Measurements from ENCODE around the gene ERBB2.

GRCh38 chr17:39665642-39666224 is 34.1 kb upstream of the ERBB2 start:
- TF ChIP-seq CTCF (IDR thresholded peaks at IDR 0.05) (peak in 1 of 7 experiments; percentile 14), POLR2A (IDR thresholded peaks at IDR 0.05) (no peak), POLR2AphosphoS5 (IDR thresholded peaks at IDR 0.05) (no peak), EP300 (IDR thresholded peaks at IDR 0.05) (no peak)
